ENCODE results near the gene SMG5. TPM values are rescaled to one million over a fixed set of nuclear protein-coding genes. Genes with fewer than 3 reads are reported as not detected.

The SMG5 gene
- total and polyA plus RNA-seq, 8 donors, result 15.9 to 42.8 (median 26.4) TPM

GRCh38 chr1:156284112-156284511 is 1.5 kb upstream of the SMG5 start, which contains the start of gene TMEM79:
TSS of gene TMEM79 (plus strand) at chr1:156284325. CDS start at chr1:156285227, 902 bp downstream.
- peak within 1 kb of the TSS; percentile 69 to 95 (median 90) for H3K4me3 ChIP-seq
- no peaks in the 10 kb centered on the region for H3K27me3 ChIP-seq
- DNase-seq (no peak), ATAC-seq (no peak), FAIRE-seq (no peak)
- no peaks in the 10 kb centered on the region for H3K9me3 ChIP-seq
- peak within 1 kb of the TSS in 3 of 4 donors; percentile 62 to 86 (median 80) for H3K27ac ChIP-seq
- TF ChIP-seq CTCF (IDR thresholded peaks at IDR 0.05), result no peak
- peaks cover 6 to 16% (median 8%) of the 10 kb centered on the region in 3 donors for H3K4me1 ChIP-seq
- intact Hi-C loops (cut with DNase I), result no loop called here
- H3K36me3 ChIP-seq, result no peaks in the 10 kb centered on the region
- WGBS, 2 donors, result 68 to 75% methylated on average over 7 of the region's 7 CpGs

- no peak for FAIRE-seq
- H3K4me3 ChIP-seq, result peak overlapping the region; percentile 69 to 95 (median 90)
These were observed 896 bp upstream of the SMG5 start for GRCh38 chr1:156283521-156283920.

GRCh38 chr1:156281693-156282478 is 739 bp downstream of the SMG5 start:
- Histone ChIP-seq H3K36me3 (peaks cover 0 to 10% (median 5%) of the 10 kb centered on the region in 3 donors), H3K9me3 (no peaks in the 10 kb centered on the region), H3K27ac (peak overlapping the region; percentile 25 to 86 (median 71)), H3K27me3 (no peaks in the 10 kb centered on the region), H3K4me3 (peak overlapping the region; percentile 69 to 95 (median 90)), H3K4me1 (peaks cover 6 to 16% (median 8%) of the 10 kb centered on the region in 3 donors)
- peak; percentile 56 to 63 (median 61) for ATAC-seq
- intact Hi-C loops (cut with DNase I), result no loop called here
- TF ChIP-seq CTCF (IDR thresholded peaks at IDR 0.05), result no peak
- DNase-seq, result peak in 3 of 6 donors; percentile 19 to 39 (median 33)
- 8% methylated on average over 22 of the region's 22 CpGs for WGBS, 2 donors
- FAIRE-seq, result no peak

More at GRCh38 chr1:156283521-156283920, 896 bp upstream of the SMG5 start:
- peaks cover 0 to 4% (median 0%) of the 10 kb centered on the region in 3 donors for H3K36me3 ChIP-seq
- no peaks in the 10 kb centered on the region for H3K9me3 ChIP-seq
- DNase-seq (no peak), ATAC-seq (no peak)
- peak overlapping the region in 2 of 4 donors; percentile 62 to 80 for H3K27ac ChIP-seq
- no peaks in the 10 kb centered on the region for H3K27me3 ChIP-seq
- WGBS, 2 donors, result 73 to 81% methylated on average over 1 of the region's 1 CpG
- TF ChIP-seq CTCF (IDR thresholded peaks at IDR 0.05), result no peak
- intact Hi-C loops (cut with DNase I), result no loop called here
- H3K4me1 ChIP-seq, result peaks cover 6 to 16% (median 8%) of the 10 kb centered on the region in 3 donors

GRCh38 chr1:156281281-156281680 is 1.3 kb downstream of the SMG5 start:
- Histone ChIP-seq H3K9me3 (no peaks in the 10 kb centered on the region), H3K4me3 (peak overlapping the region in 2 of 4 donors; percentile 85 to 95), H3K36me3 (peaks cover 0 to 11% (median 11%) of the 10 kb centered on the region in 3 donors), H3K4me1 (peaks cover 6 to 16% (median 8%) of the 10 kb centered on the region in 3 donors), H3K27me3 (no peaks in the 10 kb centered on the region), H3K27ac (no peak overlapping the region)
- ATAC-seq, result no peak
- DNase-seq, result no peak
- intact Hi-C loops (cut with DNase I), result no loop called here
- TF ChIP-seq CTCF (IDR thresholded peaks at IDR 0.05), result no peak
- 15 to 17% methylated on average over 8 of the region's 8 CpGs for WGBS, 2 donors
- FAIRE-seq, result no peak
